HG03378 (cell line): ENCODE results near the gene COX6B2.

Experiments
- ATAC-seq: cut with Tn5 transposase; IDR thresholded peaks from one replicate; pipeline ENCODE4 v1.9.1; 2021; ENCODE audit warnings: mild to moderate bottlenecking, moderate library complexity; ENCODE audit not compliant: unreplicated experiment

The COX6B2 gene

DNA sequence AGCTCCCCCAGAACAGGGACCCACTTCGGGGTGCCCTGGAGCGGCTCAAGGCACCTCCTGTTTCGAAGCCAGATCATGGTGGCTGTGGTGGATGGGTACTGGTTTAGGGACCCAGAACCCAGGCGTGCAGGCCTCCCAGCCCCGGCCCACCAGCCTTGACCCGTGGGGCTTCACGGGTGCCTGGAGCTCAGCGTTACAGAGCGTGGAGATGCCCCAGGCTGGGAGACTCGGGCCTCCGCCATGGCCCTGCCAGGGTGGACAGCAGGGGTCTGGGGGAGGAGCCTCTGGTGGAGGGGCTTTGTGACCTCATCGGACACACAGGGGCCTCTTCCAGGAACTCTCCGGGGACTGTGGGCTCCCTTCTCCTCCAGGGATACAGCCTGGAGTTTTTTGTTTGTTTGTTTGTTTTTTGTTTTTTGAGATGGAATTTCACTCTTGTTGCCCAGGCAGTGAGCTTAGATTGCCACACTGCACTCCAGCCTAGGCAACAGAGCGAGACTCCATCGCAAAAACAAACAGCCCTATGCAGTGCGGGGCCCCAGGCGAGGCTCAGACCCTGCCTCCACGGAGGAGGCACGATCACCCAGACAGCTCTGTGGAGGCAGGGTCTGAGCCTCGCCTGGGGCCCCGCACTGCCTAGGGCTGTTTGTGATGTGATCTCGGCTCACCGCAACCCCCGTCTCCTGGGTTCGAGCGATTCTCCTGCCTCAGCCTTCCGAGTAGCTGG is 8.6 kb upstream of the COX6B2 start, which contains the start of gene GARIN5B:
TSS of gene GARIN5B (minus strand) at position 271 of the 727 bp plus-strand sequence. CDS start at position 77, 194 bp downstream.
- ATAC-seq = no peak

DNA sequence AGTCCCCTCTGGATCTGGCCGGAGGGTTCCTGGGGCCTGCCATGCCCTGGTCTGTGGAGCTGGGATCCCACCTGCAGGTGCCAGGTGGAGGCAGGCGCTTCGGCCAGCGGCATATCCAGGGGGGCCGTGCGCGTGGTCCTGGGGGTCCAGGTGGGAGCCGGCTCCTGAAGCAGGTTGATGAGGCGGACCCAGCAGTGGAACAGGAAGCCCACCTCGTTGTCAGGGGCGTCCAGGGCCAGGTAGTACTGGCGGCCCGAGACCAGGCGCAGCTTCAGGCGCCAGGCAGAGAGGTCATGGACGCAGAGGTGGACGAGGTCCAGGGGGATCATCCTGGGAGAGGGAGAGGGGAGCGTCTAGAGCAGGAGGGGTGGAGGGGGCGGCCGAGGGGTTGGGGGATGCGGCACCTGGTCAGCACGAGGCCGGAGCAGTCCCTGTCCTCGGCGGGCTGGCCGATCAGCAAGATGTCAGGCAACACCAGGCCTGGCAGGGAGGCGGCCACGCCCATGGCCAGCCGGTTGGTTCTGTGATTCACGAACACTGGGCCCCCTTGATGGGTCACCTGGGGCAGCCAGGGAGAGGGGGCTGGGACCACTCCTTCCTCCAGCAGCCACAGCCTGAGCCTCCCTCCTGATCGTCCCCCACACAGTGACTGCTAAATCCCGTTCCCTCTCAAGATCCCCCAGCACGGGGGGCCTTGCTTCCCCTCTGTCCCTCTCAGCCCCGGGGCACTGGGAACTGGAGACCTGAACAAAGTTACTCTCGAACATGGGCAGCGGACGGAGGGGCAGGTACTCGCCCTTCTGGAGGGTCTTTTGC is 7.9 kb upstream of the COX6B2 start:
- no peak for ATAC-seq

GRCh38 chr19:55360902-55361301 is 6.4 kb upstream of the COX6B2 start:
- no peak for ATAC-seq

GRCh38 chr19:55358943-55359908 is 4.7 kb upstream of the COX6B2 start:
- no peak for ATAC-seq

DNA sequence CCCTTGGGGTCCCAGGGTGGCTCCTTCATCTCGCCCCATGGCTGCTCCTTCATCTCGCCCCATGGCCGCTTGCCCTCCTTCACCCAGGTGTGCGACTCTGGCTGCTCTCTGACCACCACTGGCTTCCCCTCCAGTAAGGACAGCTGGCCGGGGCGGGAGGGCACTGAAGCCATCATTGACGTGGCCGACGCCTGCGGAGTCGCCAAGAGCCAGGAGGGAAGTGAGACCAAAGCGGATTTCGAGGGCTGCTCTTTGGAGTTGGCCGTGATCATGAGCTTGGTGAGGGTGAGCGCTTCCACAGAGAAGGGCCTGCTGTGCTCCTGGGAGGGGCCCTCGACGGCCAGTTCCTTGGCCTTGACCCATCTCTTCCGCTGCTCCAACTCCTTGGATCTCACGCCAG is 4.0 kb upstream of the COX6B2 start:
- ATAC-seq = no peak

DNA sequence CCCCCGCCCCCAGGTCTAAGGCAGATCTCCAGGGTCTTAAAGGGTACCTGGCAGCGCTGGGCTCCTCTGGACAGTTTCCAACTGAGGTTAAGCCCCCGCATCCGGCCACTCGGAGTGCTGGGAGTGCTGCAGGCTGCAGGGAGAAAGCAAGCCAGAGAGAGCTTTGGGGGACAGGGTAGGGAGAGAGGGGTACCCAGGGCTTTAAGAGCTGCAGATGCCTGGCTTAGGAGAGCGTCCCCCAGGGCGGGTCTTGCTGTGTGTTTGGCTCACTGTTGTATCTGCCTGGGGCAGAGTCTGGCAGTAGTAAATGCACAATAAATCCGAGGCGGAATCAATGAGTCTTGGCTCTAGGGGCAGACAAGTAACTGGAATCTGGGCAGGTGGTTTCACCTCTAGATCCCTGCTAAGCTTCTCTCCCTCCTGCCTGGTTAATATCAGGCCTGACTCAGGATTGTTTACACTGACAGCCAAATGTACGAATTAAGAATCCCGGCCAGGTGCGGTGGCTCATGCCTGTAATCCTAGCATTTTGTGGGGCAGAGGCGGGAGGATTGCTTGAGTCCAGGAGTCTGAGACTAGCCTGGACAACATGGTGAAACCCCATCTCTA is 798 bp upstream of the COX6B2 start:
- no peak for ATAC-seq

GRCh38 chr19:55353803-55354697 is 469 bp downstream of the COX6B2 start:
- no peak for ATAC-seq

GRCh38 chr19:55353356-55353802 is 1.1 kb downstream of the COX6B2 start:
- ATAC-seq = no peak

GRCh38 chr19:55352549-55353145 is 1.9 kb downstream of the COX6B2 start:
- ATAC-seq = no peak

GRCh38 chr19:55352040-55352439 is 2.5 kb downstream of the COX6B2 start:
- ATAC-seq = no peak

DNA sequence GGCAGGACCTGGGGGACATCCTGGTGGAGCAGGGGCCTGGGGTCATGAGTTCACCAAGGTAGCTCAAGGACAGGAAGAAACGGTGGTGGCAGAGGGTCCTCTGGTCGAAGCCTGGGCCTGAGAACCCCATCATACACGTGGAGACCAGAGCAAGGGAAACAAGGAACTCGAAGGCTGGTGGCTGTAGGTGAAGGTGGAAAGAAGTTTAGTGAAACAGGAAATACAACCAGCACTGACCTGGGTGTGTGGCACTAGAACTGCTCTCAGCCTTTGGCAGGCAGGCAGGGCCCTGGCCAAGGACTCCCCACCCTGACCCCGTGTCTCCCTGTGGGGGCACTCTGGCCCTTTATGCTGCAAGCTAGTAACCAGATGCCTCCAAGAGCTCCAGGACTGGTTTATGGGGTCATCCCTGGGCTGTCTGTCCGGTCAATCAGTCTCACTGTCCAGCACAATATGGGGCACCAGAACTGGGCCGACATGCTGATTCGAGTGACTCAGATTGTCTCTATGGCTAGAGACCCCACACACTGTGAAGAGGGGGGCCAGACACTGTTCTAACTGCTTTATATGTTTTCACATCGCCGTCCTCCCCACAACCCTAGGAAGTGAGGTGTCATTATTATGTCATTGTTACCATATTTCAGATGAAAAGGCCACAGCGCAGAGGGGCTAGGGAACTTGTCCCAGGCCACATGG is 3.8 kb downstream of the COX6B2 start:
- no peak for ATAC-seq

- ATAC-seq = no peak
Measured at GRCh38 chr19:55348317-55349034, 6.0 kb downstream of the COX6B2 start.

- no peak for ATAC-seq
Measured at GRCh38 chr19:55347442-55348009, 7.0 kb downstream of the COX6B2 start.

DNA sequence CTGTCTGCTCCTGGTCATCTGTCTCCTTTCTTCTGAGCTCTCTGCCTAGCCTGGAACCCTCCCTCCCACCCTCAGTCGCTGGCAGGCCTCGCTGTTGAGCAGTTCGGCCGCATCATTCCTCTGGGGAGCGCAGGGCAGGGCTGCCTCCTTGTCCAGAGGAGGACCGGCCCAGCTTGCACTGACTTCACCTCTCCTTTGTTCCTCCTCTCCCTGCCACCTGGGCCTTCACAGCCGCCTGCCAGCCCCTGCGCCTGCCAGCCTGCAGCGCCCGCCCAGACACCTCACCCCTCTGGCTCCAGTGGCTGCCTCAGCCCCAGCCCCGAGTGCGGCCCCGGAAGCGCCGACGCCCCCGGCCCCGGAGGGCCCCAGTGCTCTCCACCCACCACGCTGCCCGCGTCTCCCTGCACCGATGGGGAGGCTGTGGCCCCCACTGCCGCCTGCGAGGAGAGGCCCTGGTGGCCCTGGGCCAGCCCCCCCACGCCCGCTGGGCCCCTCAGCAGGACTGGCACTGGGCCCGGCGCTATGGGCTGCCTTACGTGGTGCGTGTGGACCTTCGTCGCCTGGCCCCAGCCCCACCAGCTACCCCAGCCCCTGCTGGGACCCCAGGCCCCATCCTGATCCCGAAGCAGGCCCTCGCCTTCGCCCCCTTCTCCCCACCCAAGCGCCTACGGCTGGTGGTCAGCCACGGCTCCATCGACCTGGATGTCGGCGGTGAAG is 7.6 kb downstream of the COX6B2 start:
- no peak for ATAC-seq

- no peak for ATAC-seq
Measured at GRCh38 chr19:55345818-55346724, 8.4 kb downstream of the COX6B2 start.
